T-helper 17 cell (primary cell): ENCODE measurements around the gene DLG2. TPM values are rescaled to one million over a fixed set of nuclear protein-coding genes. Genes with fewer than 3 reads are reported as not detected.
"Not testable (repeated sequence)": the region's sequence is repeated elsewhere in the genome, so short reads cannot be mapped to it uniquely, and the experiment has no call there.

Source experiments
- ATAC-seq: fragments of 150-1000 bp; cut with Tn5 transposase; 2 replicates; pipeline ENCODE4 v1.10.0; 2021; ENCODE audit warnings: mild to moderate bottlenecking, moderate library complexity
- DNase-seq, 3 donors: peaks; one replicate each; pipeline versions ENCODE4 v3.0.0 to v3.0.0-alpha.2; 2020 to 2021
- H3K9me3 ChIP-seq: one replicate; pipeline ENCODE4 v1.7.0; 2013; ENCODE audit warnings: low read length, mild to moderate bottlenecking; ENCODE audit not compliant: control insufficient read depth, poor library complexity, severe bottlenecking
- H3K27ac Mint-ChIP-seq: one replicate; pipeline ENCODE4 v1.8.0; 2022; ENCODE audit warnings: mild to moderate bottlenecking, moderate library complexity, mixed read lengths
- H3K27me3 Mint-ChIP-seq: one replicate; pipeline ENCODE4 v1.8.0; 2022; ENCODE audit warnings: mixed read lengths
- H3K36me3 Mint-ChIP-seq: one replicate; pipeline ENCODE4 v1.8.0; 2022; ENCODE audit warnings: low read depth, mixed read lengths
- H3K4me1 Mint-ChIP-seq: one replicate; pipeline ENCODE4 v1.8.0; 2022; ENCODE audit warnings: mild to moderate bottlenecking, mixed read lengths
- H3K4me3 Mint-ChIP-seq: one replicate; pipeline ENCODE4 v1.8.0; 2022; ENCODE audit warnings: mild to moderate bottlenecking, moderate library complexity, mixed read lengths
- total RNA-seq, 4 donors: library from RNA in 2 of 4; stranded (reverse) in 2 of 4; gene quantifications; one replicate each; pipeline ENCODE4 v1.2.3 and lab custom pipeline; 2022 to 2026

Gene DLG2
- total RNA-seq (1 to 10 TPM; 1.0 to 2.2 TPM), total RNA-seq (lab: John Stamatoyannopoulos, UW) (2.7 to 4.4 reads per million in 2 donors)

DNA sequence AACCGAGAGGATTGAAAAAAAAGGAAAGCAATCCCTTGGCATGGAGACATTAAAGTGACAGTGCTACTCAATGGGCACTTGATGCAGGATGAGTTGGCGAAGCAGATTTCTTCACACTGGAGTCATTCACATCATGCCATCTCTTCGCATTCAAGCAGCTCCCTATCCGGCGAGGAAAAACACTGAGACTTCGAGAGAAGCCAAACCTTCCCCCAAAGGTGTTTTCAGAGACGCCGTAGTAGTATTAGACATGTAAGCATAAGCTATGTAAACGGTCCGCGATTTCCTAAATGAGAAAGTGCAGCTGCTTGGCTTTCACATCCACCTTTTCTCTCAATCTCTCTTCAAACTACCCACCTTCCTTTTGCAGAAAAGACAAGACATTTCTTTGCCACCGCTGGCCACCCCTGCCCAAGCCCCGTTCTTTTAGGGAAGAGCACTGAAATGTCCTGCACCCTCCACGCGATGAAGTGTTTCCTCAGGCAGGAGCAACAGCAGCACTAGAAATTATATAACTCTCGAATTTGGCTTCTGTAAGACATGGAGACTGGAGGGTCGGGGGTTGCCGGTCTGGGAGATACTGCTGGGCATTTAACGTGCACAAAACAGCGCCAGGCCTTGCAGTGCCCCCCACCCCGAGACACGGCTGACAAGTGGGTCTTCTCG is at the start of gene DLG2:
DLG2 (minus strand) TSS at position 13 of the 666 bp plus-strand sequence.
- peaks cover 25% of the 10 kb centered on the region for H3K4me1 Mint-ChIP-seq
- ATAC-seq = peak; percentile 2

DNA sequence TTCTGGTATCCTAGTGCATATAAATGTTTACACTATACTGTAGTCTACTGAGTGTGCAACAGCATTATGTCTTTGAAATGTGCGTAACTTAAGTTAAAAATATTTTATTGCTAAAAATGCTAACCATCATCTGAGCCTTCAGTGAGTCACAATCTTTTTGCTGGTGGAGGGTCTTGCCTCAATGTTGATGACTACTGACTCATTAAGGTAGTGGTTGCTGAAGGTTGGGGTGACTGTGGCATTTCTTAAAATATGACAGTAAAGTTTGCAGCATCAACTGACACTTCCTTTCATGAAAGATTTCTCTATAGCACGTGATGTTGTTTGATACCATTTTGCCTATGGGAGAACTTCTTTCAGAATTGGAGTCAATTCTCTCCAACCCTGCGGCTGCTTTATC is 46.2 kb upstream of the DLG2 start:
- Mint-ChIP-seq H3K36me3 (no peaks in the 10 kb centered on the region), H3K4me1 (no peaks in the 10 kb centered on the region), H3K4me3 (no peak overlapping the region), H3K27me3 (peaks cover 9% of the 10 kb centered on the region), H3K27ac (no peak overlapping the region)
- no peaks in the 10 kb centered on the region for H3K9me3 ChIP-seq
- no peak for DNase-seq
- no peak for ATAC-seq

More for the DNA sequence above, at the start of gene DLG2:
- peak within 1 kb of the TSS; percentile 99 for H3K27ac Mint-ChIP-seq
- DNase-seq = no peak
- H3K27me3 Mint-ChIP-seq = peaks cover 4% of the 10 kb centered on the region
- peak within 1 kb of the TSS; percentile 98 for H3K4me3 Mint-ChIP-seq
- peaks cover 6% of the 10 kb centered on the region for H3K36me3 Mint-ChIP-seq
- H3K9me3 ChIP-seq = no peaks in the 10 kb centered on the region

DNA sequence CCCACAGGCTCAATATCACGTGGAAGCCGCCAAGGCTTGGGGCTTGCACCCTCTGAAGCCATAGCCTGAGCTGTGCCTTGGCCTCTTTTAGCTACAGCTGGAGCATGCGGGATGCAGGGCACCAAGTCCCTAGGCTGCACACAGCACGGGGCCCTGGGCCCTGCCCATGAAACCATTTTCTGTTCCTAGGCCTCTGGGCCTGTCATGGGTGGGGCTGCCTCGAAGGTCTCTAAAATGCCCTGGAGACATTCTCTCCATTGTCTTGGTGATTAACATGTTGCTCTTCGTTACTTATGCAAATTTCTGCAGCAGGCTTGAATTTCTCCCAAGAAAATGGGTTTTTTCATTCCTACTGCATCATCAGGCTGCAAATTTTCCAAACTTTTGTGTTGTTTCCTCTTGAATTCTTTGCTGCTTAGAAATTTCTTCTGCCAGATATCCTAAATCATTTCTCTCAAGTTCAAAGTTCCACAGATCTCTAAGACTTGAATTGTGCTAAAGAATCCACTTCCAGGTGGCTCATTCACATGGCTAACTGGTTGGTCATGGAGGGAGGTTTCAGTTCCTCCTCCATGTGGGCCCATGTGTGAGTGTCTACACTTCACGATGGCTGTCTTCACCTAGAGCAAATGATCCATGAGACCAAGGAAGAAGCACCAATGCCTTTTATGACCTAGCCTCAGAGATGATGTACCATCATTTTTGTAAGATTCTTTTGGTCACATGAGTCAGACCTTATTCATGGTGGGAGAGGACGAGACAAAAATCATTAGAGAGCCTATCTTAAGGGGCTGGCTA is 45.2 kb upstream of the DLG2 start:
- no peak for DNase-seq
- no peak overlapping the region for H3K27ac Mint-ChIP-seq
- H3K9me3 ChIP-seq = no peaks in the 10 kb centered on the region
- peaks cover 9% of the 10 kb centered on the region for H3K27me3 Mint-ChIP-seq
- H3K4me3 Mint-ChIP-seq = no peak overlapping the region
- H3K4me1 Mint-ChIP-seq = no peaks in the 10 kb centered on the region
- no peaks in the 10 kb centered on the region for H3K36me3 Mint-ChIP-seq
- no peak for ATAC-seq

DNA sequence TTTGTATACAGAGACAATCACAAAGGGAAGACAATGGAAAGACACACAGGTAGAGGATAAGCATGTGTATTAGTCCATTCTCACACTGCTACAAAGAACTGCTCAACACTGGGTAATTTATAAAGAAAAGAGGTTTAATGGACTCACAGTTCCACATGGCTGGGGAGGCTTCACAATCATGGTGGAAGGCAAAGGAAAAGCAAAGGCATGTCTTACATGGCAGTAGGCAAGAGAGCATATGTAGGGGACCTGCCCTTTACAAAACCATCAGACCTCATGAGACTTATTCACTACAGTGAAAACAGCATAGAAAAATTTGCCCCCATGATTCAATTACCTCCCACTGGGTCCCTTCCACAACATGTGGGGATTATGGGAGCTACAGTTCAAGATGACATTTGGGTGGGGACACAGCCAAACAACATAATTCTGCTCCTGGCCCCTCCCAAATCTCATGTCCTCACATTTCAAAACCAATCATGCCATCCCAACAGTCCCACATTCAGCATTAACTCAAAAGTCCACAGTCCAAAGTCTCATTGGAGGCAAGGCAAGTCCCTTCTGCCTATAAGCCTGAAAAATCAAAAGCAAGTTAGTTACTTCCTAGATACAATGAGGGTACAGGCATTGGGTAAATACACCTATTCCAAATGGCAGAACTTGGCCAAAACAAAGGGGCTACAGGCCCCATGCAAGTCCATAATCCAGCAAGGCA is 44.0 kb upstream of the DLG2 start:
- H3K36me3 Mint-ChIP-seq, H3K4me1 Mint-ChIP-seq, H3K27ac Mint-ChIP-seq, H3K4me3 Mint-ChIP-seq, ATAC-seq, DNase-seq, H3K9me3 ChIP-seq, H3K27me3 Mint-ChIP-seq: not testable (repeated sequence)

DNA sequence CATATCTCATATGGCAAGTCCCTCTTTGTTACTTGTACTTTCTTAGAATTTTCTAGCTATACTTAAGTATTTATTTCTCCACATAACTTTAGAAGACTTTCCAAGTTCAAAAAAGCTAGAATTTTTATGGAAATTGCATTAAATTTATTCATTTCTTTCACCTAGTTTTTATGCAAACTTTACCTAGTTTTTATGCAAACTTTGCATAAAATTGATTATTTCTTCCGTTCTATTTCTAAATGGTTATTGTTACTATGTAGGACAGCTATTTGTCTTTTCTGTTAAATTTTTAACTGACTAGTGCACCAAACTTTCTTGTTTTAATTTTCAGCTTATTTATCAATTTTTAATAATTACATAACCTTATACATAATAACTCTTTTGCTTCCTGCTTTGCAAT is 41.0 kb upstream of the DLG2 start:
- Mint-ChIP-seq H3K27ac (no peak overlapping the region), H3K4me3 (no peak overlapping the region), H3K4me1 (peaks cover 14% of the 10 kb centered on the region), H3K36me3 (peaks cover 3% of the 10 kb centered on the region), H3K27me3 (peaks cover 9% of the 10 kb centered on the region)
- DNase-seq (no peak), ATAC-seq (no peak)
- H3K9me3 ChIP-seq = no peaks in the 10 kb centered on the region

DNA sequence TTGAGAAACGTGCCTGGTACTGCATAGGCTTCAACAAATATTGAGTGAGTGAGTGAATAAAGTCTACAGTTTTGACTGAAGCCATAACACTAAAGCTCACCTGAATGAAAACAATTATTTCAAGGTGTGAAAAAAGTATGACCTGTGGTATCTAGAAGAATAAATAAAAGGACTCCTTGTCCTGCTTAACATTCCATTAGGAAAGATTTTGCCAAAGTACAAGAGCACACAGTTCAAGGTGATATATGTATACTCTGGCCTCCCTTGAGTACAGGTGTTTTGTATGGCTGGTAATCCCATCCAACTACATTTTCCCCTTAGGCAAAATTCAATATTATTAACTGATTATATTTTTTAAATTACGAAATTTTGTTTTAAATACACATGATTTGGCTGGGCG is 39.5 kb upstream of the DLG2 start:
- no peak overlapping the region for H3K27ac Mint-ChIP-seq
- peaks cover 19% of the 10 kb centered on the region for H3K4me1 Mint-ChIP-seq
- no peak overlapping the region for H3K4me3 Mint-ChIP-seq
- peaks cover 3% of the 10 kb centered on the region for H3K36me3 Mint-ChIP-seq
- DNase-seq (no peak), ATAC-seq (no peak)
- H3K27me3 Mint-ChIP-seq = peaks cover 9% of the 10 kb centered on the region
- no peaks in the 10 kb centered on the region for H3K9me3 ChIP-seq

DNA sequence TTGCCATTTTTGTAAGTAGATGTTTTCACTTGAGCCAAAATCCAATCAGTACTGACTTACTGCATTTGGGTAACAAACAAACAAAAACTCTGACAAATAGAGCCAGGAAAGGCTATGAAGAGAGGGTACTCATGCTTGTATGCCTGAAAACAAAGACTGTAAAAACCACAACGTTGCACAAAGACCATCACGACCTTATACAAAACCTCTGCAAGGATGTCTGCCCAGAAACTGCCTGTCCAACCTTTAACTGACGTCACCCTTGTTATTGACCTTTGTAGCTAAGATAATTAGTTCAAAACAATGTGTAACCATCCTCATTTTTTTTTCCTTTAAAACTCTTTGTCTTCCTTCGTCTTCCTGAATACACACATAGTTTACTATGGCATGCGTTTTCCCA is 38.6 kb upstream of the DLG2 start:
- H3K36me3 Mint-ChIP-seq = peaks cover 3% of the 10 kb centered on the region
- DNase-seq (no peak), ATAC-seq (no peak)

DNA sequence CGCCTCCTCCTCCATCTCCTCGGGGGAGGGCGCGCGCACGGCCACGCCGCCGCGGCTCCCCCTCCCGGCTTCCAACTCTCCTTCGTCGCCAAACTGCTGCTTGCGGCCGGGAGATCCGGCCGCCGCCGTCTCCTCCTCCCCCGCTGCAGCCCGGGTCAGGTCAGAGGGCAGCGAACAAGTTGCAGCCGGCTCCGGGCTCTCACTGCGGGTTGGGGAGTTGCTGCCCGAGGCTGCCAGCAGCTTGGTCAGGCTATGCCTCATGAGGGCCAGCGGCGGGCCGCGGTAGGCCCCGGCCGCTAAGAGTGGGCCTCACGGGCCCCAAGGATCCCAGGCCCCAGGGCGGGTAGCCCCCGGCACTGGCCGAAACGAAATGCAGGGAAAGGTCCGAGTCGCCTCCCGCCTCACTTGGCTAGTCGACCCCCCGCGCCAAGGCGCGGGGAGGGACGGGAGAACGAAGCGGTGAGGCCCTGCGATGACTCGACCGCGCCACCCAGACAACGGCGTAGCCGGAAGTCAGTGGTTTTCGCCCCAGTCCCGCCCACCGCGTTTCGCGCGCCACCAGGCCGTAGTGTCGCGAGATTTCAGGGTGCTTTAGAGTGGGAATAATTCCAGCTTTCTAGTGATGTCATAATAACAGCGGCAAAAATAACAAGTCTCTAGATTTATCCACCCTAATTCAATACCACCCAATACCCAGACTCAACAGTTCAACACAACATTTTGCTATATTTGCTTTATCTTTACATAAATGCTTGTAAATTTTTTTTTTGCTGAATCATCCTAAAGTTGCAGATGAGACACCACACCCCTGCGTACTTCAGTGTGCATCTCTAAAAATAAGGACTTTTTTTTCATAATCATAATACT is 37.7 kb upstream of the DLG2 start, which contains the start of gene CREBZF:
CREBZF (minus strand) TSS at position 515 of the 867 bp plus-strand sequence; CDS start at position 261, 254 bp downstream.
- DNase-seq (peak; percentile 79 to 83 (median 82)), ATAC-seq (peak; percentile 70)
- H3K4me3 Mint-ChIP-seq = peak within 1 kb of the TSS; percentile 100
- H3K27me3 Mint-ChIP-seq = no peaks in the 10 kb centered on the region
- H3K9me3 ChIP-seq = no peaks in the 10 kb centered on the region
- peaks cover 3% of the 10 kb centered on the region for H3K36me3 Mint-ChIP-seq
- peaks cover 30% of the 10 kb centered on the region for H3K4me1 Mint-ChIP-seq
- peak within 1 kb of the TSS; percentile 100 for H3K27ac Mint-ChIP-seq

More for the DNA sequence above, 38.6 kb upstream of the DLG2 start:
- Mint-ChIP-seq H3K27ac (peak overlapping the region; percentile 100), H3K4me3 (peak overlapping the region; percentile 33), H3K27me3 (peaks cover 4% of the 10 kb centered on the region), H3K4me1 (peaks cover 24% of the 10 kb centered on the region)
- no peaks in the 10 kb centered on the region for H3K9me3 ChIP-seq

DNA sequence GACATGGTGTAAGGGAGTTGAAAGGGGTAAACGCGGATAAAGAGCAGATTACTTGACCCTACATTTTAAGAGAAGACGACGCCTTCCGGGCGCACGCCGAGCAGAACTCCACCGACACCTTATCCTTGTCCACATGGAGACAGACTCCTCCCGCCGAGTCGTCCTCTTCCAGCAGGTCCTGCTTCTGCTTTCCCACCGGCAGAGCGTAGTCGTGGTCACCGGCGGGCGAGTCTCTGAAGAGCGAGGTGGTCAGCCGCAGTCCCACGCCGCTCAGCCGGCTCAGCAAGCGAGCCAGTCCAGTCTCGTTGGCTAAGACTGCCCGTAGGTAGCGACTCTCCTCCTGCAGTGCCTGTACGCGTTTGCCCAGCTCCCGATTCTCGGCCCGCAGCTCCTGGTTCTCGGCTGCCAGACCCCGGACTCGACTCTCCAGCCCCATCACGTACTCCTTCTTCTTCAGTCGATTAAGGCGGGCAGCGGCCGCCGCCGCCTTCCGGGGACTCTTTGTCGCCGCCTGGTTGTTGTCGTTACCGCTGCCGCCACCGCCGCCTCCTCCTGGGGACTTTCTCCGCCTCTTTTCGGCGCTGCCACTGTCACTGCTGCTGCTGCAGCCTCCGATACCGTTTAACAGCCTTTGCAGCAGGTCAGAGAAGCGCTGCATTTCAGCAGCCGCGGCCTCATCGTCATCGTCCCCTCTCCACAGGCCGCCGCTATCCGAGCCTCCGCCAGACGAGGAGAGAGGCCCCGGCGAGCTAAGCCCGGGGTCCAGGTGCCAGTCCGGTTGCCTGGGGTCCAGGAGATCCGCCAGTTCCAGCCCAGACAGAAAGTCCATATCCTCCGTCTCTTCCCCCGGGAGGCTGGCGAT is 36.8 kb upstream of the DLG2 start:
- ATAC-seq = peak; percentile 87
- H3K4me3 Mint-ChIP-seq = peak overlapping the region; percentile 100
- peak overlapping the region; percentile 100 for H3K27ac Mint-ChIP-seq
- H3K36me3 Mint-ChIP-seq = peaks cover 3% of the 10 kb centered on the region
- no peaks in the 10 kb centered on the region for H3K27me3 Mint-ChIP-seq
- DNase-seq = peak; percentile 81 to 88 (median 86)
- no peaks in the 10 kb centered on the region for H3K9me3 ChIP-seq
- H3K4me1 Mint-ChIP-seq = peaks cover 34% of the 10 kb centered on the region

DNA sequence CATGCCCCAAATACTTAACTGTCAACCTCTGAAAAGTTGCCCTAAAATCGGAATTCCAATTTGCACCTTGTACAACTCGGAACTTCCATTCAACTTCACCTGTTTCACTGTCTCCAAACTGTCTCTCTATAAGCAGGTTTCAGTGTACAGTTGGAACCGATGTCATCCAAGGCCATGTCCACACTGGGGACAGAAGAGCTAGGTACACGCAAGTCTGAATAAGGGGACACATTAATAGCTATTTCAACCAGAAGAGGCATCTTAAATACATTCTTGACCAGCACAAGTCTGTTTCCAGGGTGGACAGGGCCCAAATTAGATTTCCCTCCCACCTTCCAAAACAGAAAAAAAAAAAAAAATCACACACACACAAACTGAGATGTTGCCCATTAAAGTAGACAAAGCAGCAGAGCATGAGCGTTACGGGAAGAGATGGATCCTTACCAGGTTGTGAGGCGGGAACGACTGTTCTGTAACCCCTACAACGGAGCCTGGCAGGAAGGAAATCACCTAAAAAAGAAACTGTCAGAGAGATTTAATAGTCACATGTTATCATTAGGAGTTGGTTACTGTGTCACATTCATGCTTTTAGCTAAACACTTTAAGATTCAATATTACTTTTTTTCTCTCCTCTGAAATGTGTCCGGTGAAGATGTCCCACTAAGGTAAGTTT is 36.1 kb upstream of the DLG2 start:
- H3K9me3 ChIP-seq = no peaks in the 10 kb centered on the region
- Mint-ChIP-seq H3K4me1 (peaks cover 34% of the 10 kb centered on the region), H3K27ac (peak overlapping the region; percentile 100), H3K4me3 (peak overlapping the region; percentile 100), H3K36me3 (peaks cover 3% of the 10 kb centered on the region), H3K27me3 (no peaks in the 10 kb centered on the region)
- DNase-seq = no peak
- peak; percentile 27 for ATAC-seq

DNA sequence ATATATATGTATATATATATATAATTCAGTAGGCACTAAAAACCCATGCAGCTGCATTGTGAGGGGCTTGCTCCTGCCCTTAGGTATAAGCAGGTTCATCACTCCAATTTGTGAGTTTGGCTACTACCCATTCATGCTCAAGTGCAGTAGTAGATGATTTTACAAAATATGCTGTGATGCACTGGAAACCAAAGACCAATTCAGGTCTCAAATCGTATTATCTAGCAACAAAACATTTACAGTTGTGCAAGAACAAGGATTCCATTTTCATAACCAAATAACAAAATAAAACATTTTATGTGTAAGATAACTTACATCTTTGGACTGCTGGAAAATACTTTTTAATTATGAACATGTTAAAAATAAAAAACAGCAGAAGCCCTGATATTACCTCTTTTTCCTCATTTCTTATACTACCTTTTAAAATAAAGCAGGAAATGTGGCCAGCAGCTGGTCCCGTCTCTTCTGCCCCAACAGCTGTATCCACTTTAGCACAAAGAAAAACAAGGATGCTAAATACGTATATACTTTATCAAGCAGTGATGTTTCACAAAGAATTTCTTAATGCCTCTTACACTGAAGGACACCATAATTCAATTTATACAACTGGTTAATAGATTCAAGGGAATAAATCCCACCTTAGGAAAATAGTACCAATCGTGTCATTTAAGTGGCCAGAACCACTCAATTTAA is 35.0 kb upstream of the DLG2 start:
- Mint-ChIP-seq H3K36me3 (peaks cover 3% of the 10 kb centered on the region), H3K4me3 (peak overlapping the region; percentile 56), H3K27ac (peak overlapping the region; percentile 100), H3K4me1 (peaks cover 34% of the 10 kb centered on the region), H3K27me3 (no peaks in the 10 kb centered on the region)
- DNase-seq (no peak), ATAC-seq (no peak)
- H3K9me3 ChIP-seq = no peaks in the 10 kb centered on the region
